NCI-H2196 treated with DMSO at 0.1 percent for 48 hours (cell line): Measurements from ENCODE around the gene RPS21.

Source experiments
- DNase-seq: peaks from one replicate; lab custom pipeline; 2025; ENCODE audit not compliant: unreplicated experiment; lab: John Stamatoyannopoulos, UW

The RPS21 gene

GRCh38 chr20:62395311-62396242 lies 8.7 kb downstream of the RPS21 start:
- DNase-seq: no peak

- DNase-seq: no peak
These were observed 9.7 kb downstream of the RPS21 start for GRCh38 chr20:62396367-62397239.

- DNase-seq: no peak
These were observed 11.4 kb downstream of the RPS21 start for GRCh38 chr20:62398120-62398821.

- DNase-seq: peak; percentile 44
These were observed 13.1 kb downstream of the RPS21 start for GRCh38 chr20:62400021-62400420.

- no peak for DNase-seq
These were observed 13.6 kb downstream of the RPS21 start for GRCh38 chr20:62400541-62400940.

DNA sequence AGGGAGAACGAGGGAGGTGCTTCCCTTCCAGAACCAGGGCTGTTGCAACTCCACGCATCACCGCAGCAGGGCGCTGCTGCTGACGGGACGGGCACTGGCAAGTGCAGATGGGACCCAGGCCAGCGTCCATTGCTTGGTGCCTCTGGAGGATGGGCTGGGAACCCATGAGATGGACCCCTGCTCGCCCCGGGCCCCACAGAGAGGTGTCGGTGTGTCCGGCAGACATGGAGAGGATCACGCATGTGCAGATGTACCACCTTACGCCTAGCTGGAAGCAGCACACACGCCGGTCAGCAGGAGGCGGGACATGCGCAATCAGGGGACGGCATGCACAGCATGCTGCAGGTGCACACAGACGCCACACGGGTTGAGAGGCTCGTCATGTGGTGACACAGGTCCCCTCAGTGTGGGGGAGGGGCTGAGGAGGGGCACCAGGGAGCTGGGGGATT lies 14.5 kb downstream of the RPS21 start:
- no peak for DNase-seq

- no peak for DNase-seq
These were observed 15.7 kb downstream of the RPS21 start for GRCh38 chr20:62402456-62403150.

DNA sequence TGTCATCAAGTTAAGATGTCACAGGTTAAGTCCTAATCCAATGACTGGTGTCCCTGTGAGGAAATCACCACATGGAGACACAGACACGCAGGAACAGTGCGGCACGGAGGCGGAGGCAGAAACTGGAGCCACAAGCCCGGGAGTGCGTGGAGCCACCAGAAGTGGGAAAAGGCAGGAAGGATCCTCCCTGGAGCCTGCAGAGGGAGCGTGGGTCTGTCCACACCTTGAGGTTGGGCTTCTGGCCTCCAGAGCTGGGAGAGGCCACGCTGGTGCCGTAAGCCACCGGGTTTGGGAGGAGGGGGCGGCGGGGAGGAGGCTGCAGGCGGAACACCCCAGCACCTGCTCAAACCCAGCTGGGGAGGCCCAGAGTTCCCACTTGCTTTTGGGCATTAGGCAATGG lies 16.4 kb downstream of the RPS21 start:
- DNase-seq: no peak

DNA sequence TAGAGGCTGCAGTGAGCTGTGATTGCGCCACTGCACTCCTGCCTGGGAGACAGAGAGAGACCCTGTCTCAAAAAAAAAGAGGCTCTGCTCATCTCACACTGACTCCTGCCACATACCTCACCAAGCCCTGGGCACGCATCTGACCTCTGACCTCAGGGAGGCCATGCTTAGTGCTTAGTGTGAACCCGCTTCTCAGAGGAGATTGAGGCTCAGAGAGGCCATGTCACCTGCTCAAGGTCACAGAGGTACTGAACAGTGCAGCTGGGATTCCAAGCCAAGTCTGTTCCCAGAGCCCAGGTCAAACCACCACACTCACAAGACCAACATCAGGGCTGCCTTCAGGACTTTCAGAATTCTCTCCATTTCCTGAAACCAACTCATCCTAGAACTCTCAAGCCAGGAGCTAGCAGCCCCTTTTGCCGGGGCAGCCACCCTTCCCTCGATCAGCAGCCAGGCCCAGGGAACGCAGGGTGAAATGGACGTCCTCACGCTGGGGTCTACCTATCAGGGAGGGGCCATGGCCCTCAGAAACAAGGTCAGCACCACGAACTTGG lies 17.3 kb downstream of the RPS21 start:
- no peak for DNase-seq

DNA sequence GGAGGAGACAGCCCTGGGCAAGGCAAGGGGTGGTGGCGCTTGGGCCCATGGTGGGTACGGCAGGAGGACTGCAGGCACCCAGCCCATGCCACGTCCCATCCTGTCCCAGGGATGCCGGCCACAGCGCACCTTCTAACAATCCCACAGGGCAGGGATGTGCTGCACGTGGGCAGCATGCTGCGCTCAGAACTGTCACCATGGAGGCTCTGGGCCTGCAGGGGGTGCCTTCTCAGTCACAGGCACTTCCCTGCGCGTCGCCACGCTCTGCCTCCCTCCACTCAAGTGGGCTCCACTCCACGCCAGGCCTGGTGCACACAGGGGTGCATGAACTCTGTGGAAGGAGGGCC lies 17.8 kb downstream of the RPS21 start:
- no peak for DNase-seq

- peak; percentile 30 for DNase-seq
These were observed 18.4 kb downstream of the RPS21 start for GRCh38 chr20:62405108-62405980.

DNA sequence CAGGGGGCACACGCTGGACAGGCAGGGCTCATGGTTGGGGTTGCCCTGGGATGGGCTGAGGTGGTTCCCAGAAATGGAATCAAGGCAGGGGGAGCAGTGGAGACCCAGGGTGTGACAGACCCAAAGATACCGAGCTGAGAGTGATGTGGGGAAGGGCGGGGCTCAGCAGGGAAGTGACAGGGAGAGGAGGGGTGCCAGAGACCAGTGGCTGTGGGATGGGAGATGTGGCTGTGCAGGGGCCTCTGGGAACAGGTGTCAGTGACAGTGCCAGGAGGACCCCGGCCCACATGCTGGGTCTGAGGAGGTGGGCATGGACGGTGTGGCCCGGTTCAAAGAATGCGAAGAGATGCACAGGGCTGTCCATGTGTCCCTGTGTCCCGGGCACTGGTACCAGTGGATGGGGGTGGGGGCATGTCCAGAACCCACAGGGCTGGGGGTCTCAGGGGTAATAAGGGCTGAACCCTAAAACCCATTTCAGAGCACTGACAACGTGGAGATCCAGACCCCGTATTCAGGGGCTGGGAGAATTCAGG lies 19.1 kb downstream of the RPS21 start:
- DNase-seq: no peak

- no peak for DNase-seq
These were observed 19.8 kb downstream of the RPS21 start for GRCh38 chr20:62406635-62407176.

GRCh38 chr20:62407221-62407992 lies 20.5 kb downstream of the RPS21 start, which contains the start of gene CABLES2:
Gene CABLES2, minus strand, starts transcription at chr20:62407285. Its CDS starts 9 bp downstream, at chr20:62407276.
- peak; percentile 86 for DNase-seq

DNA sequence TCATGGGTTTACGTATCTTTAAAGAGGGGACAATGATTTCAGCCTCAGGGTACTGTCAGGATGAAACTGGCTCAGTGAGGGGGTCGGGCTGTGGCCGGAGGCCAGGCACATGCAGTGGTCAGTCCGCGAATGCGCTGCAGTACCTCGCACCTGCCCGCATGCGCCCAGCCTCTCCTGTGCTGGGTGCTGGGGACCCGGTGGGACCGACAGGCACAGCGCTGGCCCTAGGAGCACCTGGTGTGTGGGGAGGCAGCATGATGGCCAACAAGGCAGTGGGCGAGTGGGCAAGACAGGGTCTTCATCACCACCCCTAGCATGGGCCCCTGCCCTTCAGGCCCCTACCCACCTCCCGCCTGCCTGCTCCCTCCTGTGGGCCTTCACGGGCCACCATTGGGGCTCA lies 21.2 kb downstream of the RPS21 start:
- no peak for DNase-seq

GRCh38 chr20:62408640-62409039 lies 21.7 kb downstream of the RPS21 start:
- DNase-seq: no peak

GRCh38 chr20:62409086-62409853 lies 22.4 kb downstream of the RPS21 start:
- no peak for DNase-seq
